ENCODE results near the gene NPIPB2. TPM values are rescaled to one million over a fixed set of nuclear protein-coding genes. Genes with fewer than 3 reads are reported as not detected.

The NPIPB2 gene
- total and polyA plus RNA-seq, 2 of the 13 experiments (the other 11 are each of a cell fraction or from before 2014, with no cell fraction given) = 1.8 to 4.1 TPM

- TF ChIP-seq ZNF770 (CRISPR knock-in tag; IDR thresholded peaks at IDR 0.05) = no peak
- TF ChIP-seq KAT2B (IDR thresholded peaks at IDR 0.05; ENCODE audit: borderline replicate concordance, low read depth, low read length) = no peak
- no peak for TF ChIP-seq NFATC3 (CRISPR knock-in tag; IDR thresholded peaks at IDR 0.05)
- TF ChIP-seq ZNF788 (CRISPR knock-in tag; IDR thresholded peaks at IDR 0.05; ENCODE audit: borderline replicate concordance) = 0 out of 2 replicates have a peak, but pooled peaks have one; percentile 33
- peak; percentile 64; the same call in 1 of the 2 replicates for TF ChIP-seq THAP9 (CRISPR knock-in tag; IDR thresholded peaks at IDR 0.05; ENCODE audit: borderline replicate concordance)
- no peak for TF ChIP-seq RORA (CRISPR knock-in tag; IDR thresholded peaks at IDR 0.05)
- no peak for TF ChIP-seq NFYB (CRISPR knock-in tag; IDR thresholded peaks at IDR 0.05)
- no peak for TF ChIP-seq FOXP1 (IDR thresholded peaks at IDR 0.05)
- TF ChIP-seq FOXP1 (CRISPR knock-in tag; IDR thresholded peaks at IDR 0.05) = no peak
- no peak for TF ChIP-seq ZNF703 (CRISPR knock-in tag; IDR thresholded peaks at IDR 0.05; ENCODE audit: borderline replicate concordance)
- TF ChIP-seq ZNF569 (CRISPR knock-in tag; IDR thresholded peaks at IDR 0.05; ENCODE audit: borderline replicate concordance) = no peak
- TF ChIP-seq IKZF1 (IDR thresholded peaks at IDR 0.05) = no peak
- TF ChIP-seq ETV6 (CRISPR knock-in tag; conservative IDR thresholded peaks at IDR 0.05) = no peak
- TF ChIP-seq ZNF282 (IDR thresholded peaks at IDR 0.05; ENCODE audit: partially characterized antibody) = no peak
- TF ChIP-seq DBP (CRISPR knock-in tag; IDR thresholded peaks at IDR 0.05; ENCODE audit: not compliant biosample characterization) = no peak
- TF ChIP-seq ZNF564 (CRISPR knock-in tag; IDR thresholded peaks at IDR 0.05) = no peak
- TF ChIP-seq EED (CRISPR knock-in tag; IDR thresholded peaks at IDR 0.05) = no peak
- no peak for TF ChIP-seq TFE3 (CRISPR knock-in tag; IDR thresholded peaks at IDR 0.05)
- no peak for TF ChIP-seq ZNF672 (CRISPR knock-in tag; IDR thresholded peaks at IDR 0.05)
- TF ChIP-seq ZSCAN20 (CRISPR knock-in tag; IDR thresholded peaks at IDR 0.05; ENCODE audit: borderline replicate concordance) = no peak
- no peak for TF ChIP-seq ZNF577 (CRISPR knock-in tag; IDR thresholded peaks at IDR 0.05; ENCODE audit: borderline replicate concordance, low read depth)
- no peak for TF ChIP-seq ATF7 (IDR thresholded peaks at IDR 0.05)
- TF ChIP-seq ATF7 (CRISPR knock-in tag; IDR thresholded peaks at IDR 0.05) = no peak
- TF ChIP-seq MYNN (CRISPR knock-in tag; IDR thresholded peaks at IDR 0.05; ENCODE audit: low read depth) = no peak
- TF ChIP-seq POGZ (CRISPR knock-in tag; IDR thresholded peaks at IDR 0.05) = no peak
- no peak for TF ChIP-seq ZNF747 (CRISPR knock-in tag; IDR thresholded peaks at IDR 0.05; ENCODE audit: borderline replicate concordance)
- TF ChIP-seq ZFP36L1 (CRISPR knock-in tag; IDR thresholded peaks at IDR 0.05) = no peak
Measured at GRCh38 chr16:11972128-11972527, 30.3 kb upstream of the NPIPB2 start (continued).
